H1 (cell line): Measurements from ENCODE around the gene KIFC1. TPM values are rescaled to one million over a fixed set of nuclear protein-coding genes. Genes with fewer than 3 reads are reported as not detected.

Source experiments
- CREB1 ChIP-seq: IDR thresholded peaks from 2 replicates; pipeline ENCODE4 v1.6.1; 2012; ENCODE audit warnings: inconsistent platforms
- CTCF ChIP-seq, 3 experiments: IDR thresholded peaks; 1 replicate in 2 of 3; 2 replicates in 1 of 3; pipeline versions ENCODE4 v1.5.1 to v1.6.1; 2011; ENCODE audit warnings: low read length in 3 of 3, mild to moderate bottlenecking in 3 of 3, inconsistent platforms in 2 of 3, low read depth in 1 of 3, moderate library complexity in 1 of 3; ENCODE audit not compliant: insufficient read depth in 1 of 3; ENCODE audit errors: control extremely low read depth in 1 of 3
- RNF2 ChIP-seq: fragments of 200-900, 300-1000 bp; sonication (generic); IDR thresholded peaks from 2 replicates; pipeline ENCODE4 v1.7.1; 2016; ENCODE audit warnings: borderline replicate concordance, low read depth, mild to moderate bottlenecking, antibody characterized with exemption, low read length; ENCODE audit not compliant: poor library complexity, severe bottlenecking; ENCODE audit errors: missing control alignments
- SIX5 ChIP-seq: IDR thresholded peaks from 2 replicates; pipeline ENCODE4 v1.6.1; 2011; ENCODE audit warnings: mild to moderate bottlenecking, low read depth, low read length
- SP4 ChIP-seq: IDR thresholded peaks from 2 replicates; pipeline ENCODE4 v1.6.1; 2012; ENCODE audit warnings: low read length, inconsistent platforms
- polyA plus RNA-seq, 7 experiments: library from polyadenylated mRNA; depleted of rRNA in 3 of 7; stranded (reverse) in 5 of 7; unstranded in 2 of 7; fragments of >200 nt in 5 of 7; fragments of 200-250 nt in 2 of 7; gene quantifications; 1 replicate in 5 of 7; 2 replicates in 1 of 7; 4 replicates in 1 of 7; pipeline versions ENCODE4 v1.2.1 to v1.2.3, GENCODE V29; 2011 to 2013; ENCODE audit warnings: missing spikeins in 2 of 7, mixed read lengths in 2 of 7
- total RNA-seq: library from RNA; stranded (reverse); fragmentation: NEBNext Ultra II Directional; extraction: Animal tissue kit (Norgen Biotek cat#: 25700); gene quantifications from 2 replicates; pipeline ENCODE4 v1.2.1, GENCODE V29; 2021

Gene KIFC1
- total and polyA plus RNA-seq, 2 of the 8 experiments (the other 6 are each of a cell fraction or from before 2014, with no cell fraction given): 46.6 to 64.3 TPM

DNA sequence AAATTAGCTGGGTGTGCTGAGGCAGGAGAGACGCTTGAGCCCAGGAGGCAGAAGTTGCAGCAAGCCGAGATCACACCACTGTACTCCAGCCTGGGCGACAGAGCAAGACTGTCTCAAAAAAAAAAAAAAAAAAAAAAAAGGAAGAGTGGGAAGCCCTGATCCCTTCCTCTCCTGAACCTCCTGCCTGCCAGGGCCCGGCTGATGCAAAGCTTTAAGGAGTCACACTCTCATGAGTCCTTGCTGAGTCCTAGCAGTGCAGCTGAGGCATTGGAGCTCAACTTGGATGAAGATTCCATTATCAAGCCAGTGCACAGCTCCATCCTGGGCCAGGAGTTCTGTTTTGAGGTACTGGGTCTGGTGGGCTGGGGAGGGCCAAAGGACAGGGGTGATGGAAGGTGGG is 43.3 kb downstream of the KIFC1 start (continued):
- TF ChIP-seq CTCF (IDR thresholded peaks at IDR 0.05; ENCODE audit: control extremely low read depth in 1 of 3, insufficient read depth in 1 of 3, low read depth in 1 of 3, low read length in 3 of 3) (no peak), SIX5 (no peak), SP4 (no peak), CREB1 (no peak), RNF2 (no peak)
